BLaER1 (cell line): ENCODE measurements around the gene KRT72.

Experiments
- H3K27ac ChIP-seq: shearing (Covaris generic); formaldehyde crosslinking; 2 replicates; pipeline ENCODE4 v1.8.1; 2022
- H3K27me3 ChIP-seq: shearing (Covaris generic); formaldehyde crosslinking; 2 replicates; pipeline ENCODE4 v1.8.1; 2022
- H3K36me3 ChIP-seq: shearing (Covaris generic); formaldehyde crosslinking; 2 replicates; pipeline ENCODE4 v1.8.1; 2022
- H3K4me1 ChIP-seq: shearing (Covaris generic); formaldehyde crosslinking; 2 replicates; pipeline ENCODE4 v1.8.1; 2022
- H3K4me2 ChIP-seq: shearing (Covaris generic); formaldehyde crosslinking; 2 replicates; pipeline ENCODE4 v1.8.1; 2022
- H3K4me3 ChIP-seq: shearing (Covaris generic); formaldehyde crosslinking; 2 replicates; pipeline ENCODE4 v1.8.1; 2022
- H3K9ac ChIP-seq: shearing (Covaris generic); formaldehyde crosslinking; 2 replicates; pipeline ENCODE4 v1.8.1; 2022
- H3K9me3 ChIP-seq: shearing (Covaris generic); formaldehyde crosslinking; 2 replicates; pipeline ENCODE4 v1.8.1; 2022
- H4K20me1 ChIP-seq: shearing (Covaris generic); formaldehyde crosslinking; 2 replicates; pipeline ENCODE4 v1.8.1; 2022
- Cebpa-rat ChIP-seq: shearing (Covaris generic); IDR thresholded peaks from 2 replicates; pipeline ENCODE4 v1.8.1; 2022

Gene KRT72

GRCh38 chr12:52539083-52539820 is 62.0 kb downstream of the KRT72 start:
- H4K20me1 ChIP-seq = no peaks in the 10 kb centered on the region
- no peaks in the 10 kb centered on the region for H3K9me3 ChIP-seq
- H3K4me2 ChIP-seq = no peak overlapping the region
- H3K27me3 ChIP-seq = no peaks in the 10 kb centered on the region
- no peaks in the 10 kb centered on the region for H3K4me1 ChIP-seq
- H3K9ac ChIP-seq = no peak overlapping the region
- TF ChIP-seq Cebpa-rat = no peak
- H3K36me3 ChIP-seq = no peaks in the 10 kb centered on the region
- H3K4me3 ChIP-seq = no peak overlapping the region
- H3K27ac ChIP-seq = no peak overlapping the region

DNA sequence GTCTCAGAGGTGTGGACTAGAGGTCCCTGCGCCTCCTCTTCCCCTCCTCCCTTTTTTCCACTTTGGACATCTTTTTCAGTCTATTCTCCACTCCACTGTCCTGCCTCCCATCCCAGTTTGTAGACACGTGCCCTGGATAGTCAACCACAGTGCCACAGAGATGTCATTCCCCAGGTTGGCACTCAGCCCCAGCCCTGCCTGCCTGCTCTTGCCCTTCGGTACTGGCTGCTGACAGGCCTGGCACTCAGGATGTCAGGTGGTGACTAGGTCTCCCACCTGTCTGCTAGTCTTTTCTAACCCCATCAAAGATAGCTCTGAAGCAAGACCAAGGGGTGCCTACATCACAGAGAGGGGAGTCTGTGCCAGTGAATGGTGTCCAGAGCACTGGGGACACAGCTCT is 64.2 kb downstream of the KRT72 start:
- Histone ChIP-seq H4K20me1 (no peaks in the 10 kb centered on the region), H3K36me3 (no peaks in the 10 kb centered on the region), H3K4me3 (no peak overlapping the region), H3K9ac (no peak overlapping the region), H3K4me2 (no peak overlapping the region), H3K4me1 (no peaks in the 10 kb centered on the region), H3K9me3 (no peaks in the 10 kb centered on the region), H3K27me3 (no peaks in the 10 kb centered on the region), H3K27ac (no peak overlapping the region)
- no peak for TF ChIP-seq Cebpa-rat
